Suprapubic skin (tissue), 4 donors: Measurements from ENCODE around the gene MRTO4. TPM values are rescaled to one million over a fixed set of nuclear protein-coding genes. Genes with fewer than 3 reads are reported as not detected.
"Not testable (repeated sequence)": the region's sequence is repeated elsewhere in the genome, so short reads cannot be mapped to it uniquely, and the experiment has no call there.

Experiments
- DNase-seq, 2 donors: peaks; one replicate each; pipeline ENCODE4 v3.0.0-alpha.2; 2019; ENCODE audit warnings: low spot score in 2 of 2
- H3K27ac ChIP-seq: fragments of 200-600 bp; sonication (generic); one replicate; pipeline ENCODE4 v1.5.1; 2019
- H3K27me3 ChIP-seq: fragments of 200-600 bp; sonication (generic); one replicate; pipeline ENCODE4 v1.5.1; 2019
- H3K36me3 ChIP-seq: fragments of 200-600 bp; sonication (generic); one replicate; pipeline ENCODE4 v1.5.1; 2019
- H3K4me1 ChIP-seq: fragments of 200-600 bp; sonication (generic); one replicate; pipeline ENCODE4 v1.5.1; 2019
- H3K4me3 ChIP-seq: fragments of 200-600 bp; sonication (generic); one replicate; pipeline ENCODE4 v1.5.1; 2019; ENCODE audit warnings: mild to moderate bottlenecking
- H3K9me3 ChIP-seq: fragments of 200-600 bp; sonication (generic); one replicate; pipeline ENCODE4 v1.5.1; 2019
- CTCF ChIP-seq, 2 donors: fragments of 200-600 bp in 1 of 2; fragments of 450-650 bp in 1 of 2; sonication (generic) in 1 of 2; IDR thresholded peaks; one replicate each; pipeline ENCODE4 v1.5.1; 2016 to 2019; ENCODE audit warnings: antibody characterized with exemption in 2 of 2, mild to moderate bottlenecking in 1 of 2, moderate library complexity in 1 of 2
- EP300 ChIP-seq: sonication (generic); formaldehyde crosslinking; IDR thresholded peaks from one replicate; pipeline ENCODE4 v1.6.1; 2017; ENCODE audit warnings: antibody characterized with exemption
- POLR2A ChIP-seq, 2 donors: fragments of 450-650 bp; IDR thresholded peaks; one replicate each; pipeline ENCODE4 v1.6.1; 2017; ENCODE audit warnings: antibody characterized with exemption in 2 of 2, mild to moderate bottlenecking in 2 of 2, moderate library complexity in 2 of 2
- POLR2AphosphoS5 ChIP-seq, 3 donors: sonication (generic); formaldehyde crosslinking; IDR thresholded peaks; one replicate each; pipeline ENCODE4 v1.6.1; 2017; ENCODE audit warnings: antibody characterized with exemption in 3 of 3
- WGBS: methylation state at CpG from one replicate; pipeline ENCODE4 v1.1.5; 2018; 5-methylcytosine and 5-hydroxymethylcytosine counted together
- total RNA-seq, 4 donors: library from RNA; depleted of rRNA; stranded (reverse); fragments of >200 nt; gene quantifications; one replicate each; pipeline ENCODE4 v1.1.0, GENCODE V29; 2016

The MRTO4 gene
- total RNA-seq, 4 donors from 2014 or later, result 13.2 to 32.4 (median 22.9) TPM

GRCh38 chr1:19272064-19272463, 20.5 kb downstream of the MRTO4 start:
- Histone ChIP-seq H3K4me3 (no peak overlapping the region), H3K27me3 (peaks cover 5% of the 10 kb centered on the region), H3K4me1 (peaks cover 4% of the 10 kb centered on the region), H3K36me3 (no peaks in the 10 kb centered on the region), H3K27ac (no peak overlapping the region), H3K9me3 (no peaks in the 10 kb centered on the region)
- no peak for DNase-seq
- no peak for TF ChIP-seq EP300
- TF ChIP-seq POLR2AphosphoS5 (IDR thresholded peaks at IDR 0.05), result no peak
- no peak for TF ChIP-seq POLR2A (IDR thresholded peaks at IDR 0.05)
- no peak for TF ChIP-seq CTCF (IDR thresholded peaks at IDR 0.05)

- DNase-seq, result peak in 1 of 2 donors; percentile 35
- peaks cover 5% of the 10 kb centered on the region for H3K27me3 ChIP-seq
- 86% methylated on average over 19 of the region's 22 CpGs for WGBS
Observed at GRCh38 chr1:19273106-19273843, 21.7 kb downstream of the MRTO4 start.

GRCh38 chr1:19273844-19274531, 22.4 kb downstream of the MRTO4 start:
- H3K4me1 ChIP-seq, H3K9me3 ChIP-seq, H3K27me3 ChIP-seq, H3K36me3 ChIP-seq, H3K27ac ChIP-seq: not testable (repeated sequence)
- 14% methylated on average over 10 of the region's 66 CpGs for WGBS
- H3K4me3 ChIP-seq, result peak overlapping the region; percentile 26
- peak in 1 of 2 donors; percentile 32 for DNase-seq

More at GRCh38 chr1:19273106-19273843, 21.7 kb downstream of the MRTO4 start:
- peaks cover 4% of the 10 kb centered on the region for H3K4me1 ChIP-seq
- H3K27ac ChIP-seq, result no peak overlapping the region
- TF ChIP-seq EP300 (no peak), POLR2A (IDR thresholded peaks at IDR 0.05) (no peak), POLR2AphosphoS5 (IDR thresholded peaks at IDR 0.05) (no peak)
- no peaks in the 10 kb centered on the region for H3K36me3 ChIP-seq
- H3K9me3 ChIP-seq, result peaks cover 5% of the 10 kb centered on the region
- H3K4me3 ChIP-seq, result peak overlapping the region; percentile 26

GRCh38 chr1:19274636-19275035, 23.0 kb downstream of the MRTO4 start:
- no peak for TF ChIP-seq POLR2A (IDR thresholded peaks at IDR 0.05)
- TF ChIP-seq EP300, result no peak
- TF ChIP-seq POLR2AphosphoS5 (IDR thresholded peaks at IDR 0.05), result no peak
- no peak for TF ChIP-seq CTCF (IDR thresholded peaks at IDR 0.05)
- Histone ChIP-seq H3K4me1 (peaks cover 4% of the 10 kb centered on the region), H3K4me3 (no peak overlapping the region), H3K36me3 (no peaks in the 10 kb centered on the region), H3K27ac (no peak overlapping the region), H3K9me3 (peaks cover 5% of the 10 kb centered on the region), H3K27me3 (peaks cover 5% of the 10 kb centered on the region)
- 87% methylated on average over 5 of the region's 5 CpGs for WGBS
- DNase-seq, result no peak

- H3K36me3 ChIP-seq, result peaks cover 17% of the 10 kb centered on the region
- no peak overlapping the region for H3K27ac ChIP-seq
- no peaks in the 10 kb centered on the region for H3K9me3 ChIP-seq
- 96% methylated on average over 9 of the region's 9 CpGs for WGBS
- TF ChIP-seq POLR2AphosphoS5 (IDR thresholded peaks at IDR 0.05) (no peak), POLR2A (IDR thresholded peaks at IDR 0.05) (no peak), EP300 (no peak), CTCF (IDR thresholded peaks at IDR 0.05) (no peak)
- no peak for DNase-seq
- peaks cover 4% of the 10 kb centered on the region for H3K4me1 ChIP-seq
- H3K4me3 ChIP-seq, result no peak overlapping the region
- H3K27me3 ChIP-seq, result no peaks in the 10 kb centered on the region
Observed at GRCh38 chr1:19283891-19284290, 32.3 kb downstream of the MRTO4 start.

GRCh38 chr1:19284881-19285280, 33.3 kb downstream of the MRTO4 start:
- H3K9me3 ChIP-seq, result no peaks in the 10 kb centered on the region
- 80% methylated on average over 8 of the region's 8 CpGs for WGBS
- H3K27ac ChIP-seq, result no peak overlapping the region
- no peak for DNase-seq
- peaks cover 9% of the 10 kb centered on the region for H3K4me1 ChIP-seq
- no peak overlapping the region for H3K4me3 ChIP-seq
- H3K27me3 ChIP-seq, result no peaks in the 10 kb centered on the region
- peaks cover 17% of the 10 kb centered on the region for H3K36me3 ChIP-seq
- no peak for TF ChIP-seq POLR2A (IDR thresholded peaks at IDR 0.05)
- no peak for TF ChIP-seq CTCF (IDR thresholded peaks at IDR 0.05)
- no peak for TF ChIP-seq POLR2AphosphoS5 (IDR thresholded peaks at IDR 0.05)
- TF ChIP-seq EP300, result no peak

- not testable (repeated sequence) for H3K9me3 ChIP-seq, H3K27me3 ChIP-seq, H3K4me3 ChIP-seq, H3K27ac ChIP-seq, H3K4me1 ChIP-seq, DNase-seq
- 95% methylated on average over 3 of the region's 3 CpGs for WGBS
- H3K36me3 ChIP-seq, result peaks cover 17% of the 10 kb centered on the region
Observed at GRCh38 chr1:19285366-19285765, 33.8 kb downstream of the MRTO4 start.

GRCh38 chr1:19285807-19286206, 34.2 kb downstream of the MRTO4 start:
- H3K4me3 ChIP-seq, H3K27ac ChIP-seq, H3K27me3 ChIP-seq, H3K4me1 ChIP-seq, H3K9me3 ChIP-seq, DNase-seq: not testable (repeated sequence)
- WGBS, result 82% methylated on average over 3 of the region's 3 CpGs
- peaks cover 17% of the 10 kb centered on the region for H3K36me3 ChIP-seq
